ENCODE data around the gene SHKBP1.
"Not testable (repeated sequence)": the region's sequence is repeated elsewhere in the genome, so short reads cannot be mapped to it uniquely, and the experiment has no call there.

Gene SHKBP1

DNA sequence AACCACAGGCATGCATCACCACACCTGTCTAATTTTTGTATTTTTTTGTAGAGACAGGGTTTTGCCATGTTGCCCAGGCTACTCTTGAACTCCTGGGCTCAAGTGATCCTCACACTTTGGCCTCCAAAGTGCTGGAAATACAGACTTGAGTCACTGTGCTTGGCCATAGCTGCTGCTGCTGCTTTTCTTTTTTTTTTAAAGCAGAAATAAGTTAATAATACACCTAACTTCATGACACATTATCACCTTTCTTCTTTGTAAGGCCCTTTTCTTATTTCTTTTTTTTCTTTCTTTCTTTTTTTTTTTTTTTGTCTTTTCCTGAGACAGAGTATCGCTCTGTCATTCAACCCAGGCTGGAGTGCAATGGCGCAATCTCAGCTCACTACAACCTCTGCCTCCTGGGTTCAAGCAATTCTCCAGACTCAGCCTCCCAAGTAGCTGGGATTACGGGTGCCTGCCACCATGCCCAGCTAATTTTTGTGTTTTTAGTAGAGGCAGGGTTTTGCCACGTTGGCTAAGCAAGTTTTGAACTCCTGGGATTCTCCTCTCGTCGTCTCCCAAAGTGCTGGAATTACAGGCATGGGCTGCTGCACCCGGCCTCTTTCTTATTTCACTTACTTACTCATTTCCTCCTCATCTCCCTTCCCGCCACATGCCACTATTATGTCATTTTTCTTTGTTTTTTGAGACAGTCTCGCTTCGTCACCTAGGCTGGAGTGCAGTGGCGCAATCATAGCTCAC is 8.7 kb downstream of the SHKBP1 start:
- no peak for DNase-seq

DNA sequence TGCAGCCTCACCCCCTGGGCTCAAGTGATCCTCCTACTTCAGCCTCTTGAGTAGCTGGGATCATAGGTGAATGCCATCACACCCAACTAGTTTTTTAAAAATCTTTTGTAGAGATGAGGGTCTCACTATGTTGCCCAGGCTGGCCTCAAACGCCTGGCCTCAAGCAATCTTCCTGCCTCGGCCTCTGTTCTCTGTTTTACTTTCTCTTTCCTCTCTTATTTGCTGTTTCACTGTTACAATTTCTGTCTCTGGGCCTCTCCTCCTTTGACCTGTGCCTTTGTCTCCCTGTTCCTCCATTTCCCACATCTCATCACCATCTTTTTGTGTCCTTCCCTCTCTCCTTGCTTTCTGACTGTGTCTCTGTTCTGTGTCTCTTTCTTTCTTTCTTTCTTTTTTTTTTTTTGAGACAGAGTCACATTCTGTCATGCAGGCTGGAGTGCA is 9.3 kb downstream of the SHKBP1 start:
- DNase-seq: no peak

DNA sequence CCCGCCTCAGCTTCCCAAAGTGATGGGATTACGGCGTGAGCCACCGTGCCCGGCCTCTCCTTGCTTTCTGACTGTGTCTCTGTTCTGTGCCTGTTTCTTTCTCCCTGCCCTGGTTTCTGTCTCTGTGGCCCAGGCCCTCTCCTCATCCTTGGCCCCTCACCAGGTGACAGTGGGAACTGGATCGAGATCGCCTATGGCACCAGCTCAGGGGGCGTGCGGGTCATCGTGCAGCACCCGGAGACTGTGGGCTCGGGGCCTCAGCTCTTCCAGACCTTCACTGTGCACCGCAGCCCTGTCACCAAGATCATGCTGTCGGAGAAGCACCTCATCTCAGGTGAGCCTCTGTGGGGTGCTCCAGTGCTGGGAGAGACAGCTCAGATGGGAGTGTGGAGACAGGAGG is 9.9 kb downstream of the SHKBP1 start:
- no peak for DNase-seq

GRCh38 chr19:40588110-40588854 is 11.6 kb downstream of the SHKBP1 start:
- DNase-seq: no peak

GRCh38 chr19:40588926-40589569 is 12.4 kb downstream of the SHKBP1 start:
- no peak for DNase-seq

GRCh38 chr19:40589591-40590429 is 13.1 kb downstream of the SHKBP1 start:
- DNase-seq: no peak

DNA sequence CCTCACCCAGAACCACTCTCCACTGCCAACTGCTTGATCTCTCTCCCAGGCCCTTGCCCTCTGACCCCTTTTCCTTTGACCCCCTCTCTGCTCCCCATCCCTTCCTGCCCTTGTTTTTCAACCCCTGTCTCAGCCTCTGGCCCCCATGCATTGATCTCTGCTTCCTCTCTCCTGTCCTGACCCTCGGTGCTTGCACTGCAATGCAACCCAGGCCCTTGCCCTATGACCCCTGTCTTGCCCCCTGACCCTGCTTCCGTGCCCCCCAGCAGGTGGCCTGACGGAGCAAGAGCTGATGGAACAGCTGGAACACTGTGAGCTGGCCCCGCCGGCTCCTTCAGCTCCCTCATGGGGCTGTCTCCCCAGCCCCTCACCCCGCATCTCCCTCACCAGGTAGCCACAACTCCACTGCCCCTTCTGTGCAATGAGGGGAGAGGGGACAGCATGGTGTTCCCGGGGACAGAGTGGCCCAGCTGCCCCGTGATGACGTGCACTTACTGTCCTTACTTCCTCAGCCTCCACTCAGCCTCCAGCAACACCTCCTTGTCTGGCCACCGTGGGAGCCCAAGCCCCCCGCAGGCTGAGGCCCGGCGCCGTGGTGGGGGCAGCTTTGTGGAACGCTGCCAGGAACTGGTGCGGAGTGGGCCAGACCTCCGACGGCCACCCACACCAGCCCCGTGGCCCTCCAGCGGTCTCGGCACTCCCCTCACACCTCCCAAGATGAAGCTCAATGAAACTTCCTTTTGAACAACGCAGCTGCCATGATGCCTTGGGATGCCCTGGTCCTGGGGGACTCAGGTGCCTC is 14.0 kb downstream of the SHKBP1 start:
- no peak for DNase-seq

GRCh38 chr19:40591724-40592123 is 15.1 kb downstream of the SHKBP1 start:
- DNase-seq: not testable (repeated sequence)

DNA sequence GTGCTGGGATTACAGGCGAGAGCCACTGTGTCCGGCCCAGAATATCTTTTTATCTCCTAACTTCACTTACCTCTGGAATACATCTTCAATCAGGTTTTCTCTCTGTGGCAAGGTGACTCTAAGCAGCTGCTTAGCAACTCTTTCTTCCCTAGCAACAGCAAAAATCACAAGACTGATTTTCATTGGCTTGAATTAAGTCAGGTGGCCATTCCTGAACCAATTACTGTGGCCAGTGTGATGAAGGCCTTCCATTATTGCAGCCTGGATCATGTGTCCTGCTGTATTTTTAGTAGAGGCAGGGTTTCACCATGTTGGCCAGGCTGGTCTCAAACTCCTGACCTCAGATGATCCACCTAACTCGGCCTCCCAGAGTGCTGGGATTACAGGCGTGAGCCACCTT is 15.5 kb downstream of the SHKBP1 start:
- DNase-seq: no peak

- DNase-seq: no peak
Measured at GRCh38 chr19:40594255-40594654, 17.6 kb downstream of the SHKBP1 start.

- no peak for DNase-seq
Measured at GRCh38 chr19:40594657-40595091, 18.0 kb downstream of the SHKBP1 start.

GRCh38 chr19:40596608-40597328 is 20.1 kb downstream of the SHKBP1 start:
- peak; percentile 80 for DNase-seq

DNA sequence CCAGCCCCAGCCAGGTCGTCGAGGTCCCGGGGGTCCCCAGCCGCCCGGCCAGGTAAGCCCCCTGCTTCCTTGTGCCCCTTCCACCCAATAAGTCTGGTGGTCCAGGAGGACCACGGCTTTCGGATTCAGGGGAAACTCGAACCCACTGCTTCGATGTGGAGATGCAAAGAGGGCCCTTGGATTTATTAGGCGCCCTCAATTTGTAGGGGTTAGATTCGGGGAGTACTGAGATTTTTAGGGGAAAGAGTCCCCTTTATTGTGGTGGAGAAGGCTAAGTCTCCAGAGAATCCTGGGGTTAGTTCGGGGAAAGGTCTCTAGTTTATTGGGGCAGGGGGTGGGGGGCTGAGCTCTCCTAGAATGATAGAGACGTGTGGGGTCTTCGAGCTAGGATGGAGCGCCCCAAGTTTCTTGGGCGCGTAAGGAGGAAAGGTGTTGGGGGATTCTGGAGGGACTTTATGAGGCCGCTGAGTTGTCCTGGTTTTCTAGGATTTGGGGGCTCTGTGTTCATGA is 20.7 kb downstream of the SHKBP1 start:
- no peak for DNase-seq

DNA sequence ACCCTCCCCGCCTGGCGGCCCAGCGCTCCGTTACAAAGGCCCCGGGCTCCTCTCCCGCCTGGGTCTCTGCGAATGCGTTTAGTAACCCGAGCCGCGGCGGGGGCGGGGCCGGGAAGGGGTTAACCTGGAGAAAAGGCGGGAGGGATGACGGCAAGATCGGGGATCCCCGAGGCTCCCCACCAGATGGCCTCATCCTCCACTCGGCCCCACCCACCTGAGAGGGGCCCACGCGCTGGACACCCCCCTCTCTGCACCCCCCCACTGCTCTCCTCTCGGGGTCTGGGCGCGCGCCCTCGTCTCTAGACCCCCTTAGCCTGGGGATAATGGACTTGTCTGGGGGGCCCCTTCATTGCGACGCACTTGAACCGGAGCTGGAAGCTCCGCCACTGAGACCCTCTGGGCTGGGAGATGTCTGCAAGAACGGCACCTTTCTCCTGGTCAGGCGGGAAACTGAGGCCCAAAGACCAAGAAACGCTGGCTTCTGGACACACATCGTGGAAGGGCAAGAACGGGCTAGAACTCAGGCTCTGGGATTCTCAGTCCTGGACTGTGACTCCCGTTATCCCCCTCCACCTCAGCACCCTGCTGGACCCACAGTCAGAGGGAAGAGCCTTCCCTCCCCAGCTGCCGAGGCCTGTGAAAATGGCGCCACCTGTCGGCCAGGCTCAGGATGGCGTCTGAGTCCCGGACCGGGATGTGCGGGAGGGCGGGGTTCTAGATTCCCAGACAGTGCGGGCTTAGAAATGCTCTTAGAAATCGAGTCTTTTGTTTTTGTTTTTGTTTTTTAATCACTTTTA is 21.6 kb downstream of the SHKBP1 start:
- peak; percentile 96 for DNase-seq

GRCh38 chr19:40598918-40599307 is 22.2 kb downstream of the SHKBP1 start:
- peak; percentile 56 for DNase-seq

DNA sequence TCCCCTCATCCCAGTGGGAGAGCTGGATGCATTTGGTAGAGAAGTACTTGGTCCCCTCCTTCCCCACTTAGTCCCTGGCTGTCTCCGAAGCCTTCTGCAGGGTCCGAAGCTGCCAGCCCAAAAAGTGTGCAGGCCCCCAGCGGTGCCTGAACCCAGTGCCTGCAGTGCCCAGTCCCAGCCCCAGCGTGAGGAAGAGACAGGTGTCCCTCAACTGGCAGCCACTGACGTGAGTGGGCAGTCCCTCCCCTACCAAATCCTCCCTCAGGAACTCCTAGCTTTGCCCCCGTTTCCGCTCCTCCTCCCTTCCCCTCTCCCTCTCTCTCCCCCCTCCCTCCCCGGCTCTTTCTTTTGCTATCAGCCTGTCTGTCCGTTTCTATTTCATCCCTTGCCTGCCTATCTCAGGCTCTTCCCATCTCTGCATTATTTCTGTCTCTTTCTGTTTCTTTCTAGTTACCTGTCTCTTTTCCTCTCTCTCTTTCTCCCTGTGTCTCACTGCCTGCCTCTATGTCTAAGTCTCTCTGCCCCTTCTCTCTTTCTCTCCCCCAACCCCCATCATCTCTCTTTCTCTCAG is 22.7 kb downstream of the SHKBP1 start:
- no peak for DNase-seq

DNA sequence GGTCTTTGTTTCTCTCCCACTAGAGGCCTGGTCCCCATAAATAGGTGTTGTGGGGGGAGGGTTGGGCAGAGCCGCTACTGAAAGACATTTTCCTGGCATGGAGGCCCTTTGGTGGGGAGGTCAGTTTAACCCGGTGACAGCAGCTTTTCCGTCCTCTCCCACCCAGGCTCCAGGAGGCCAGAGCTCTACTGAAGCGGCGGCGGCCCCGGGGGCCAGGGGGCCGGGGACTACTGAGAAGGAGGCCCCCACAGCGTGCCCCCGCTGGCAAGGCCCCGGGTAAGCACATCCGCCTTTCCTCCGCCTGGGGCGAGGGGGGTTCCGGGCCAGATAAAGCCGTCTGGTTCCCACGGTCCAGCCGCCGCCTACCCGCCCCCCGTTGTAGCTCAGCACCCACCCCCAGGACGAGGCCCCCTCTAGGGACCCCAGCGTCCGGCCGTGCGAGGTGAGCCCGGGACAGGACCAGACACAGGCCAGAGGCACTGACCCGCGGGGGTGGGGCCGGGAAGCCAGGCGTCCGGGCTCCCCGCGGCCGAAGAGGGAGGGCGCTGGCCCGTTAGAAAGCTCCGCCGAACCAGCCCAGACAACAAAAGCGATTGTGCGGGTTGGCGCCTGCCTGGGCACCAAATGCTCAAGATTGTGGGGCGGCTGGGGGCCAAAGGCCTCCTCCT is 23.4 kb downstream of the SHKBP1 start:
- peak; percentile 57 for DNase-seq

GRCh38 chr19:40600570-40601133 is 24.0 kb downstream of the SHKBP1 start:
- DNase-seq: peak; percentile 64
